Keratinocyte (primary cell): ENCODE results near the gene TMEM119.

Experiments used
- EZH2 ChIP-seq: IDR thresholded peaks from one replicate; pipeline ENCODE4 v1.6.1; 2012; ENCODE audit warnings: inconsistent platforms, mild to moderate bottlenecking, low read length, moderate library complexity
- TF ChIP-seq, protein P1 (sequence below), 3 experiments: IDR thresholded peaks in 1 of 3; conservative IDR thresholded peaks in 1 of 3; optimal IDR thresholded peaks in 1 of 3; 2 replicates in 2 of 3; 3 replicates in 1 of 3; pipeline versions ENCODE3 to v1.5.1; 2011; ENCODE audit warnings: low read length in 3 of 3, mild to moderate bottlenecking in 3 of 3, moderate library complexity in 2 of 3, control low read depth in 1 of 3, inconsistent platforms in 1 of 3; ENCODE audit not compliant: insufficient read depth in 2 of 3; ENCODE audit errors: extremely low read depth in 1 of 3

DNA sequence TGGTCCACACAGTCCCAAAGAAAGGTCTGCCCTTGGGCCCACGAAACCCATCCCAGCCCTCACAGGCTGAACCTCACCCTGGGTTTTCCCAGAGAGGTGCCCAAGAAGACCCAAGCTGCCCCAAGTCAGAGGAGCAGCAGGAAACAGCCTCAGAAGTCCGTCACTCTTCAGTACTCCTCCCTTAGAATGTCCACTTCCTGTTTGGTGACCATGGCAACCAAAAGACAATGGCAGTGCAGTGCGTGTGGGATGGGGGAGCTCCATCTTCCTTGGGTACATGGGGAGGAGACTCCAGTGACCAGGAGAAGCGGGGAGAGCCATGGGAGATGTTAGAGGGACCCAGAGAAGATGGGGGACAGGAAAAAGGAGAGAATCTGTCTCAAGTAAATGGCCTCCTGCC lies 24.5 kb upstream of the TMEM119 start:
- TF ChIP-seq, protein P1, sequence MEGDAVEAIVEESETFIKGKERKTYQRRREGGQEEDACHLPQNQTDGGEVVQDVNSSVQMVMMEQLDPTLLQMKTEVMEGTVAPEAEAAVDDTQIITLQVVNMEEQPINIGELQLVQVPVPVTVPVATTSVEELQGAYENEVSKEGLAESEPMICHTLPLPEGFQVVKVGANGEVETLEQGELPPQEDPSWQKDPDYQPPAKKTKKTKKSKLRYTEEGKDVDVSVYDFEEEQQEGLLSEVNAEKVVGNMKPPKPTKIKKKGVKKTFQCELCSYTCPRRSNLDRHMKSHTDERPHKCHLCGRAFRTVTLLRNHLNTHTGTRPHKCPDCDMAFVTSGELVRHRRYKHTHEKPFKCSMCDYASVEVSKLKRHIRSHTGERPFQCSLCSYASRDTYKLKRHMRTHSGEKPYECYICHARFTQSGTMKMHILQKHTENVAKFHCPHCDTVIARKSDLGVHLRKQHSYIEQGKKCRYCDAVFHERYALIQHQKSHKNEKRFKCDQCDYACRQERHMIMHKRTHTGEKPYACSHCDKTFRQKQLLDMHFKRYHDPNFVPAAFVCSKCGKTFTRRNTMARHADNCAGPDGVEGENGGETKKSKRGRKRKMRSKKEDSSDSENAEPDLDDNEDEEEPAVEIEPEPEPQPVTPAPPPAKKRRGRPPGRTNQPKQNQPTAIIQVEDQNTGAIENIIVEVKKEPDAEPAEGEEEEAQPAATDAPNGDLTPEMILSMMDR (optimal IDR thresholded peaks at IDR 0.05 in 1 of 3, IDR thresholded peaks at IDR 0.05 in 1 of 3, conservative IDR thresholded peaks at IDR 0.05 in 1 of 3; ENCODE audit: extremely low read depth in 1 of 3, insufficient read depth in 2 of 3, low read length in 3 of 3), result no peak
- no peak for TF ChIP-seq EZH2
